Osteoblast (primary cell): ENCODE measurements around the gene STK35. TPM values are rescaled to one million over a fixed set of nuclear protein-coding genes. Genes with fewer than 3 reads are reported as not detected.

Experiments
- DNase-seq: peaks from one replicate; pipeline ENCODE4 v3.0.0; 2011; ENCODE audit warnings: low spot score, mixed read lengths; ENCODE audit not compliant: insufficient read length; ENCODE audit errors: missing footprints
- H2AFZ ChIP-seq: 2 replicates; pipeline ENCODE4 v1.6.0; 2011; ENCODE audit warnings: mild to moderate bottlenecking, low read length
- H3K27ac ChIP-seq: 2 replicates; pipeline ENCODE4 v1.5.1; 2011; ENCODE audit warnings: mild to moderate bottlenecking, low read depth, low read length, moderate library complexity
- H3K27me3 ChIP-seq: 2 replicates; pipeline ENCODE4 v1.6.0; 2012; ENCODE audit warnings: mild to moderate bottlenecking, control low read depth, inconsistent platforms, low read length, moderate library complexity; ENCODE audit not compliant: insufficient read depth
- H3K36me3 ChIP-seq: 2 replicates; pipeline ENCODE4 v1.5.1; 2011; ENCODE audit warnings: mild to moderate bottlenecking, low read length, control low read depth, moderate library complexity; ENCODE audit not compliant: insufficient read depth
- H3K4me1 ChIP-seq: 2 replicates; pipeline ENCODE4 v1.5.1; 2011; ENCODE audit warnings: mild to moderate bottlenecking, low read length, control low read depth, moderate library complexity; ENCODE audit not compliant: insufficient read depth
- H3K4me2 ChIP-seq: 2 replicates; pipeline ENCODE4 v1.6.0; 2011; ENCODE audit warnings: mild to moderate bottlenecking, low read length; ENCODE audit not compliant: insufficient read depth
- H3K4me3 ChIP-seq: fragments of 200-600 bp; sonication (generic); 3 replicates; pipeline ENCODE4 v1.5.1; 2012; ENCODE audit warnings: mild to moderate bottlenecking, low read length, inconsistent platforms; ENCODE audit not compliant: insufficient read depth
- H3K79me2 ChIP-seq: 2 replicates; pipeline ENCODE4 v1.6.0; 2012; ENCODE audit warnings: mild to moderate bottlenecking, low read length, control low read depth, inconsistent platforms; ENCODE audit not compliant: insufficient read depth
- H3K9me3 ChIP-seq: 2 replicates; pipeline ENCODE4 v1.5.1; 2011; ENCODE audit warnings: low read depth, low read length, control low read depth
- H4K20me1 ChIP-seq: 2 replicates; pipeline ENCODE4 v1.6.0; 2012; ENCODE audit warnings: mild to moderate bottlenecking, low read length, control low read depth; ENCODE audit not compliant: insufficient read depth
- CTCF ChIP-seq: IDR thresholded peaks from 2 replicates; pipeline ENCODE4 v1.5.1; 2011; ENCODE audit warnings: mild to moderate bottlenecking, low read depth, low read length, moderate library complexity; ENCODE audit errors: extremely low read depth
- total RNA-seq: library from RNA; depleted of rRNA; stranded (reverse); fragments of >200 nt; gene quantifications from 2 replicates; pipeline ENCODE4 v1.2.3, GENCODE V29; 2012

The STK35 gene
- total RNA-seq, 1 donor = 21.4 TPM

GRCh38 chr20:2150660-2151059 lies 49.0 kb downstream of the STK35 start:
- TF ChIP-seq CTCF = no peak
- H3K79me2 ChIP-seq = peaks cover 2% of the 10 kb centered on the region
- H3K27me3 ChIP-seq = no peaks in the 10 kb centered on the region
- H3K4me3 ChIP-seq = no peak overlapping the region
- H3K9me3 ChIP-seq = no peaks in the 10 kb centered on the region
- peaks cover 7% of the 10 kb centered on the region for H3K4me1 ChIP-seq
- peaks cover 3% of the 10 kb centered on the region for H3K36me3 ChIP-seq
- no peak overlapping the region for H2AFZ ChIP-seq
- H3K27ac ChIP-seq = no peak overlapping the region
- peak; percentile 27 for DNase-seq
- no peak overlapping the region for H3K4me2 ChIP-seq
- H4K20me1 ChIP-seq = peaks cover 2% of the 10 kb centered on the region

- Histone ChIP-seq H3K36me3 (peaks cover 3% of the 10 kb centered on the region), H3K9me3 (no peaks in the 10 kb centered on the region), H3K79me2 (no peaks in the 10 kb centered on the region), H3K4me3 (no peak overlapping the region), H3K27ac (no peak overlapping the region), H3K27me3 (no peaks in the 10 kb centered on the region), H4K20me1 (peaks cover 2% of the 10 kb centered on the region), H3K4me2 (no peak overlapping the region), H2AFZ (no peak overlapping the region), H3K4me1 (peaks cover 7% of the 10 kb centered on the region)
- peak; percentile 80 for DNase-seq
- no peak for TF ChIP-seq CTCF
Observed at GRCh38 chr20:2151858-2152281, 50.2 kb downstream of the STK35 start.

GRCh38 chr20:2152317-2152716 lies 50.7 kb downstream of the STK35 start:
- H3K79me2 ChIP-seq = no peaks in the 10 kb centered on the region
- H3K27me3 ChIP-seq = no peaks in the 10 kb centered on the region
- no peak for DNase-seq
- H3K9me3 ChIP-seq = no peaks in the 10 kb centered on the region
- no peak overlapping the region for H3K27ac ChIP-seq
- no peak for TF ChIP-seq CTCF
- peaks cover 2% of the 10 kb centered on the region for H4K20me1 ChIP-seq
- H3K4me3 ChIP-seq = no peak overlapping the region
- peaks cover 3% of the 10 kb centered on the region for H3K36me3 ChIP-seq
- peaks cover 7% of the 10 kb centered on the region for H3K4me1 ChIP-seq
- H3K4me2 ChIP-seq = no peak overlapping the region
- no peak overlapping the region for H2AFZ ChIP-seq

GRCh38 chr20:2153326-2153725 lies 51.7 kb downstream of the STK35 start:
- H3K4me1 ChIP-seq = peaks cover 7% of the 10 kb centered on the region

More at GRCh38 chr20:2153326-2153725, 51.7 kb downstream of the STK35 start:
- Histone ChIP-seq H3K36me3 (peaks cover 3% of the 10 kb centered on the region), H3K27me3 (no peaks in the 10 kb centered on the region), H4K20me1 (no peaks in the 10 kb centered on the region), H3K4me2 (no peak overlapping the region), H3K79me2 (no peaks in the 10 kb centered on the region), H3K27ac (no peak overlapping the region), H3K4me3 (no peak overlapping the region), H2AFZ (no peak overlapping the region), H3K9me3 (no peaks in the 10 kb centered on the region)
- no peak for DNase-seq
- no peak for TF ChIP-seq CTCF
